MM.1S (cell line): ENCODE measurements around the gene FRMD7.

Experiments used
- CTCF ChIP-seq: fragments of 300-600 bp; sonication (generic); IDR thresholded peaks from 2 replicates; pipeline ENCODE4 v1.5.1; 2016; ENCODE audit warnings: antibody characterized with exemption, low read length, mixed read lengths
- EZH2 ChIP-seq: fragments of 300-600 bp; sonication (generic); optimal IDR thresholded peaks from 2 replicates; pipeline ENCODE3; 2017; ENCODE audit warnings: low read depth, mild to moderate bottlenecking, antibody characterized with exemption, low read length, mixed read lengths

- TF ChIP-seq CTCF: peak; percentile 18
- no peak for TF ChIP-seq EZH2
These were observed 56.6 kb downstream of the FRMD7 start for GRCh38 chrX:132071254-132071653.
